ENCODE results near the gene MYL10. TPM values are rescaled to one million over a fixed set of nuclear protein-coding genes. Genes with fewer than 3 reads are reported as not detected.

Gene MYL10
- total and polyA plus RNA-seq, 2 of the 13 experiments (the other 11 are each of a cell fraction or from before 2014, with no cell fraction given), result not detected

GRCh38 chr7:101668726-101669125 is 39.6 kb upstream of the MYL10 start:
- POLR2A ChIA-PET, result no interaction called here
- Histone ChIP-seq H3K27me3 (ENCODE audit: control insufficient read depth in 1 of 2, insufficient read depth in 2 of 2, low read length in 2 of 2) (peaks cover 0 to 2% of the 10 kb centered on the region in 2 experiments; a peak in 2 of 5 replicates), H3K79me2 (ENCODE audit: insufficient read depth, low read length) (no peaks in the 10 kb centered on the region), H4K20me1 (ENCODE audit: insufficient read depth, low read length) (no peaks in the 10 kb centered on the region), H3K9me3 (ENCODE audit: low read length) (no peaks in the 10 kb centered on the region), H3K36me3 (replicated peaks in 1 of 2; ENCODE audit: control insufficient read depth in 1 of 2, insufficient read depth in 2 of 2, low read length in 2 of 2) (no peaks in the 10 kb centered on the region), H2AFZ (ENCODE audit: low read length) (no peak overlapping the region), H3K27ac (ENCODE audit: extremely low read length, insufficient read depth, low read length) (no peak overlapping the region), H3K4me1 (ENCODE audit: insufficient read depth, low read length) (no peaks in the 10 kb centered on the region), H3K9ac (ENCODE audit: insufficient read depth, low read depth, low read length) (no peak overlapping the region), H3K4me2 (ENCODE audit: low read depth, low read length) (no peak overlapping the region), H3K4me3 (replicated peaks in 1 of 3; ENCODE audit: insufficient read depth in 1 of 3, low read depth in 2 of 3, low read length in 3 of 3) (no peak overlapping the region)
- ATAC-seq, result no peak
- WGBS (ENCODE audit: low lambda C conversion rate), result 33% methylated on average over 1 of the region's 2 CpGs
- CTCF ChIA-PET (ENCODE audit: low intra/inter-chr PET ratio, low total read pairs), result no interaction called here
- in situ Hi-C loops (cut with HindIII; ENCODE audit: extremely low pct_ligation_motif_present, low pct_unique_long_range_greater_than_20kb), result no loop called here
- intact Hi-C loops (cut with micrococcal nuclease; ENCODE audit: unreplicated experiment), result no loop called here
- BruUV-seq (replicated peaks), result no TSS peak
- no peak for DNase-seq (ENCODE audit: low spot score)
- no peak for FAIRE-seq
- TF ChIP-seq SP140L (CRISPR knock-in tag; IDR thresholded peaks at IDR 0.05; ENCODE audit: borderline replicate concordance) (no peak), FOXA1 (IDR thresholded peaks at IDR 0.05) (no peak), FOXA1 (CRISPR knock-in tag; IDR thresholded peaks at IDR 0.05) (no peak), TRAFD1 (CRISPR knock-in tag; IDR thresholded peaks at IDR 0.05; ENCODE audit: borderline replicate concordance) (no peak), ZNF577 (CRISPR knock-in tag; IDR thresholded peaks at IDR 0.05; ENCODE audit: borderline replicate concordance, low read depth) (no peak), SCMH1 (CRISPR knock-in tag; IDR thresholded peaks at IDR 0.05; ENCODE audit: borderline replicate concordance) (no peak), TSC22D2 (CRISPR knock-in tag; IDR thresholded peaks at IDR 0.05; ENCODE audit: borderline replicate concordance) (no peak), GPBP1L1 (CRISPR knock-in tag; IDR thresholded peaks at IDR 0.05) (no peak), ZBTB39 (CRISPR knock-in tag; IDR thresholded peaks at IDR 0.05) (no peak), ZFP36L2 (CRISPR knock-in tag; IDR thresholded peaks at IDR 0.05) (no peak), TBX3 (IDR thresholded peaks at IDR 0.05; ENCODE audit: borderline replicate concordance) (no peak), TIGD3 (CRISPR knock-in tag; IDR thresholded peaks at IDR 0.05; ENCODE audit: borderline replicate concordance) (no peak), ZNF841 (CRISPR knock-in tag; IDR thresholded peaks at IDR 0.05; ENCODE audit: borderline replicate concordance) (no peak), ZNF674 (CRISPR knock-in tag; IDR thresholded peaks at IDR 0.05; ENCODE audit: low read depth) (no peak), RAD21 (CRISPR knock-in tag; IDR thresholded peaks at IDR 0.05) (no peak), LRRFIP1 (CRISPR knock-in tag; conservative IDR thresholded peaks at IDR 0.05) (no peak), ZIK1 (CRISPR knock-in tag; IDR thresholded peaks at IDR 0.05; ENCODE audit: borderline replicate concordance, low read depth) (no peak)

Data from HepG2 (cell line).